ACHN (cell line): ENCODE measurements around the gene PTPN1.
"Not testable (repeated sequence)": the region's sequence is repeated elsewhere in the genome, so short reads cannot be mapped to it uniquely, and the experiment has no call there.

Experiments used
- DNase-seq: peaks from one replicate; pipeline ENCODE4 v3.0.0-alpha.2; 2015
- in situ Hi-C: cut with HindIII; loops from 2 replicates; pipeline ENCODE4 v1.10.0; 2017; ENCODE audit warnings: low sequenced_read_pairs, low pct_ligation_motif_present, low pct_unique_long_range_greater_than_20kb

PTPN1 gene

DNA sequence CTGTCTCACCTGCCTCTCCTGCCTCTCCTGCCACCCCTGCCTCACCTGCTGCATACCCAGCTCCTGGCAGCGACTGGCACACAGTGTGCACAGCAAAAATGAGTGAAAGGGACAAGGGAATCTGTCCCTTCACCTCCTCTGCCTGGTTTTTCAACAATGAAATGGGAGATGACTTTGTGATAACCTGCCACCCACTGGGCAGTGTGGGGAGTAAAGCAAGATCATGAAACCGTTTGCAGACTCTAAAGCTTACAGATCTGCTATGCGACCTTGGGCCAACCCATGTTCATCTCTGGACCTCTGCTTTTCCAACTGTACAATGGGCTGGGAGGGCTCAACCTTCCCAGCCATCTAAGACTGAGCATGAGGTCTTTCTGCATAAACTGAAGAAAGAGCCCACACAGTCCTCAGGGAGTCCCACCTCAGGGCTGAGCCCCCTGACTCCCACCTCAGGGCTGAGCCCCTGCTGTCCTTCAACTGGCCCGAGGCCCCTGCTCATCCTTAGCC lies 100.1 kb downstream of the PTPN1 start:
- in situ Hi-C loops, result no loop called here
- DNase-seq, result peak; percentile 14

DNA sequence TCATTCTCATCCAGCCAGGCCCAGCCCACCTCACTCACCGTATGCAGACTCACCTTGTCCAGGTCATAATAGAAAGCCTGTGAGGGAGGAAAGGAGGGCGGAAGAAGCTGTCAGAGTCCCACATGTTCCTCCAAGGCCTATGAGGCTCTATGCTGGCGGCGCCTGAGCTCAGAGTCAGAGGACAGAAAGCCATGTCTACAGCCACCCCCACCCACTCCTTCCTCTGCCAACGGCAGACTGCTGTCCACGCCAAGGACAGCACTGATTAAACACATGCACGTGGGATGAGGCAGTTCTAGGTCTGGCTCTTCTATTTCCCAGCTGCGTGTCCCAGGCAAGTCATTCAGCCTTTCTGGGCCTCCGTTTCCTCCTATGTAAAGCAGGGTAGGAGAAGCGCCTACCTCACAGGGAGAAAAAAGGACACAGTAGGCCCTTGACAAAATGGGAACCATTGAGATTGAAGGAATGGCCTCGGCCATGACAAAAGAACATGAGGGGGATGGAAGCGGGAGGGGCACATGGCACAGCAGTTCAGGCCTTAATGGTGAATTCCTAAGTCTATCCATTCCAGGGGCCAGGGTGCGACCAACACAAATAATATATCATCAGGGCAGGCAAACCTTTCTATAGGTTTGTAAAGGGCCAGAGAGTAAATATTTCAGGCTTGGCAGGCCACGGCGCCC lies 101.1 kb downstream of the PTPN1 start:
- DNase-seq, result no peak
- in situ Hi-C loops, result no loop called here

DNA sequence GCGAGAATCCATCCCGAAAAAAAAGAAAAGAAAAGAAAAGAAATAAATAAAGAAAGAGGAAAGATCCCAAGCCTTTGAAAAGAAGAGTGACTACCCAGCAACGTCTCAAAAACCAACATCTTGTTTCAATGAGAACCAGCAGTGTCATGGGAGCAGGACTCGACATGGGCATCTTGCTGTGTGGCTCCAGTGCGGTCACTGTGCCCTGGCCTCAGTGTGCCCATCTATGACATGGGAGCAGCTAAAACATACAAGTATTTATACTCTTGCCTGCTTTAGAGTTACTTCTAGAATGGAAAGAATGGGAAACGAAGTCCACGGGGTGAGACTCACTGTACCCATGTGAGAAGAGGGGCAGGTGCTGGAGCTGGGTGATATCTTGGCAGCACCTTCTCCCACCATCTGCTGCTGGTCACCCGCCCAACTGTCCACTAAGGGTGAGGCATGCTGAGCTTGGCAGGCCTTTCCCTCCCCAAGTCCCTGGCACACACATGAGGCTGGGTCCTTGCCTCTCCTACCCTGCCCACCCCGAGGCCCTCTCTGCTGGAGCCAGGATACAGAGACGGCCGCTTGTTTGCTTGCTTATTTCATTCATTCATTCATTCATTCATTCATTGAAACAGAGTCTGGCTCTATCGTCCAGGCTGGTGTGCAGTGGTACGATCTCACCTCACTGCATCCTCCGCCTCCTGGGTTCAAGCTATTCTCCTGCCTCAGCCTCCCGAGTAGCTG lies 103.4 kb downstream of the PTPN1 start:
- DNase-seq, result no peak
- in situ Hi-C loops, result no loop called here

DNA sequence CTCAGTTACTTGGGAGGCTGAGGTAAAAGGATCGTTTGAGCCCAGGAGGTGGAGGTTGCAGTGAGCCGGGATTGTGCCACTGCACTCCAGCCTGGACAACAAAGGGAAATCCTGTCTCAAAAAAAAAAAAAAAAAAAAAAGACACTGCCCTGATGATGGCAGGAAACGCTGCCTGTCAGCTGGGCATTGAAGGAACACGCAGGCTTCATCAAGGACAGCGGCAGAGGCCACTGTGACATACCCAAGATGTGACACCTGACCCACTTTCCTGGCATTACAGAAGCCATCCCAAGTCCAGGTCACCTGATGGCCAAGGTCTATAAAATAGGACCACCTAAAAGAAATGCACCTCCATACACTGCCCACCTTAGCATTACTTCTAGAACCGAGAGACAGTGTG lies 105.2 kb downstream of the PTPN1 start:
- DNase-seq, result no peak
- in situ Hi-C loops, result no loop called here

DNA sequence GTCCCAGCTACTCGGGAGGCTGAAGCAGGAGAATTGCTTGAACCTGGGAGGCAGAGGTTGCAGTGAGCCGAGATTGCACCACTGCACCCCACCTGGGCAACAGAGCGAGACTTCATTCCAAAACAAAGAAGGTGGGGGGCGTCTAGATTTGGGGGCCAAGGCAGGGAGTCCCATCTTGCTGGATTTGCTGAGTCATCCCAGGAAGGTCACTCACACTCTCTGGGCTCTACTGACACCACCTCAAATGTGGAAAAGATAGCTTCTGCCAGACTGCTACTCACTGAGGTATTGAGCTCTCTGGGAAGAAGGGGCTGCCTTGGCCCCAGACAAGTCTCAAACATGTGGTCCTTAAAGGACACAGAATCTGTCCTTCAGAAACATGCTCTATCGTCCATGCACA lies 106.8 kb downstream of the PTPN1 start:
- in situ Hi-C loops, result no loop called here

DNA sequence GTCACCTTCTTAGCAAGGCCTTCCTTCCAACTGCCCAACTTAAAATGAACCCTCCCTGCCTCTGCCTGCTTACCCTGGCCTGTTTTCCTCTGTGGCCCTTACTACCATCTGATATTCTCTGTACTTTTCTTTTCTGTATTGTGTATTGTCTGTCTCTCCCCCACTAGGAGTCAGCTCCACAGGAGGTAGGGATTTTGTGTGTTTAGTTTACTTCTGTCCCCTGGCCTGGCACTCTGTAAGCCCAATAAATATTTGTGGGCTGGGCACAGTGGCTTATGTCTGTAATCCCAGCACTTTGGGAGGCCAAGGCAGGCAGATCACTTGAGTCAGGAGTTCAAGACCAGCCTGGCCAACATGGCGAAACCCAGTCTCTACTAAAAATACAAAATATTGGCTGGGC lies 108.4 kb downstream of the PTPN1 start:
- in situ Hi-C loops, result no loop called here
- no peak for DNase-seq

More for the DNA sequence above, 106.8 kb downstream of the PTPN1 start:
- DNase-seq, result no peak

DNA sequence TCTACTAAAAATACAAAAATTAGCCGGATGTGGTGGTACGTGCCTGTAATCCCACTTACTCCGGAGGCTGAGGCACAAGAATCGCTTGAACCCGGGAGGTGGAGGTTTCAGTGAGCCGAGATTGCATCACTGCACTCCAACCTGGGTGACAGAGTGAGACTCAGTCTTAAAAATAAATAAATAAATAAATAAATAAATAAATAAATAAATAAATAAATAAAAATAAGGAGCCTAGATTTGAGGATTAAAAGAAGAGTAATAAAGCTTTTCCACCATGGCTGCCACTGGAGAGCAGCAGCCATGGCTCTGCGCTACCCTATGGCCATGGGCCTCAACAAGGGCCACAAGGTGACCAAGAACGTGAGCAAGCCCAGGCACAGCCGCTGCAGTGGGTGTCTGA lies 110.3 kb downstream of the PTPN1 start:
- DNase-seq, in situ Hi-C loops: not testable (repeated sequence)

DNA sequence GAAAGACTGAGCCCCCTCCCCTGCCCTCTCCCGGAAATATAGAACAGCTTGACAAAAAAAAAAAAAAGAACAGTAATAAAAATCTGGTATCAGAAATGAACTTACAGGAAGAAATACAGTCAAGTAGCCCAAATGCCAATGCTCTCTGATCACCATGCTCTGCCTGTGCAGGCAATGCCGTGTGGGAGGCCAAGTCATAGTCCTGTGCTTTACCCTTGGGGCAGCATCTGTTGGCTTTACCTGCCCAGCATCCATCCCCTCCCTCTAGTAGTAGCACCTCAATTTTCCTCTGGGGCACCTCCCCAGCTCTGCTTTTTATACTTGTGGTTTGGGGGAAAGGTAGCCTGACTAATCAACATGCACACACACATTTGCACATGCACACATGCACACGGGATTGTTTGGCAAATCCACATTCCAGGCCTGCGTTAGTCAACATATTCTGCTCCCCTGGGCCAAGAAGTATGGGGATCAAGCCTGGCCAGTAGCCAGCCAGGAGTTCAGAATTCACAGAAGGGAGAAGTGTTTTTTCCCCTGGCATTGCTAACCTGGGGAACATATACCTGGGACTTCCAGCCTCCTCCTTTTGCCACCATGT lies 111.0 kb downstream of the PTPN1 start:
- no peak for DNase-seq
- in situ Hi-C loops, result no loop called here

DNA sequence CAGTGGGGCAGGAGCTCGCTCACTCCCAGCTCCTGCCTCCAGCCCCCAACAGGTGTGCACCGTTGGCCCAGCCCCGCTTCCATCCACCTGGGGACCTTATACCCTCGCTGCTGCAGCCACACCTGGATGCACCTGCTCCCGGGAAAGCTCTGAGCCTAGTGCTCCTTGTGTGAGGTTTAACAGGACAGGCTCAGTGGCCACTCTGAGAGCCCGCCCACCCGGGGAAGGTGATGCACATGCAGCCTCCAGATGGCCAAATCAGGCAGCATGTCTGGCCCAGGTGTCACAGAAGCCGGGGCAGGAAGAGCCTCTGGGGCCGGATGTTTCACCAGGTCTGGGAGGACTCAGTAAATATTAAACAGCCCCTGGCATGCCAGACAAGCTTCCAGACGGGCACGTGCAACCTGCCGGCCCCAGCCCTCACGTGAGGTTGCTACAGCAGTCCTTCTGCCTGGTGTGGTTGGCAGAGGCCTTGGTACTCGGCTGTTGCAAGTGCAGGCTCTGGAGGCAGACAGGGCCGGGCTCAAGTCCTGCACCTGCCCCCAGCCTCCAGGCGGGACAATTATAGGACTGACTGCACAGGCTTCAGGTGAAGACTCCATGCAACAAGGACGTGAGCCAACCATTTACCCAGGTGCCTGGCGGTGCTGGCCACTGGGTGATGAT lies 114.3 kb downstream of the PTPN1 start:
- in situ Hi-C loops, result no loop called here
- DNase-seq, result peak; percentile 31

DNA sequence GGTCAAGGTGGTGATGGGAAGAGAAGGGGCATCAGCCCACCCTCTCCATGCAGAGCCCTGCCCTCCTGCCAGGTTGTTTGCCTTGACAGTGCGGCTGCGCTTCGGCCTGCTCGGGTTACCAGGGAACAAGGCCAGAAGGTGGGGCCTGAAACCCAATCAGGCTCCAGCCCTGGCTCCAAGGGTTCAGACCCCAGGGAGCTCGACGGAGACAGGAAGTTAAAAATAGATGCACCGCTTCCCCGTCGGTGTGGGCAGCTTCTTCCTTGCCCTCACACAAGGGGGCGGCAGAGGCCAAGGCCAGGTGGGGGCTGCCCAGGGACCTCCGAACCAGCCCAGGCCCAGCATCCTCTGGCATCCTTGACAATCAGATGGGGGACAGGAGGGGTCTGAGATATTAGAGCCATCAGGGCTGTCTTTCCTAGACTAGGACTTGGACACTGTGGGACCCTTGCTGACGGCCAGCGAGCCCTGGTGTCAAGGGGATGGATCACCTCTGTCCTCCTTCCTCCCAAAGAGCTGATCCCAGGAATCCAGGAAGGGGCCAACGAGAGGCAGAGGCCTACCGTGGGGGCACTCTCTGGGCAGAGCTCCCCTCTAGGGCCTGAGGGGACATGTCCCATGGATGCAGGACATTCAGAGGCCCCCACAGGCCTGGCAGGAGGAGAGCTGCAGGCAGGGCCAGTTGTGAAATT lies 115.9 kb downstream of the PTPN1 start:
- in situ Hi-C loops, result no loop called here
- DNase-seq, result peak; percentile 28

DNA sequence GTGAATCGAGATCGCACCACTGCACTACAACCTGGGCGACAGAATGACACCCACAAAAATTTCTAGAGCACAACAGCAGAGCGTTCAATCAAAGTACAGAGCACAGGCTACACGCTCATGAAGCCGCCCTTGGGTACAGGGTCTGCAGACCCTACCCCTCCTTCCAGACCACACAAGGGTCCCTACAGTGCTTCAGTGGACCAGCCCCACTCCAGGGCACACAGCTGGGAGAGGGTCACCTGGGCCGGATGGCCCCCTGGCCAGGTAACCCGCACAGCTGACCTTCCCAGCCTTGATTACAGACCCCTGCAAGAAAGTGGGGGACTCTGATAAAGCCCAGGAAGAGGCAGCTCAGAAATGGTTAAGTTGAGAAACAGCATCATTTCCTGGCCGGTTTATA lies 117.6 kb downstream of the PTPN1 start:
- in situ Hi-C loops, result no loop called here
- DNase-seq, result no peak

DNA sequence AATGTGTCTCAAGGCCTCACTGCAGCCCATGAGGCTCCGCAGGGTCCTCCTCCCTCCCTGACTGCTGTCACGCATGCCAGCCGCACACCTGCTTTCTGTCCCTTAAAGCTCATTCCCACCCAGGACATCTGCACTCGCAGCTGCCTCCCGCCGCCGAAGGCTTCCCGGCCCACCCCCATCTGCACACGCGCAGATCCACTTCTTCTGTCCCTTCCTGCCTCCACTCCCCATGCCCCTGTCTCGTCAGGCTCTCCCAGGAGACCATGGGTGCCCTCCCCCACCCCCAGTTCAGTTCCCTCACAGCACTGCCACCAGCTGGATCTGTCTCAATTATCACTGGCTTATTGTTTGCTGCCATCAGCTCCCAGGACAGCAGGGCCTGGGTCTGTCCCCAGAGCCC lies 118.1 kb downstream of the PTPN1 start:
- DNase-seq, result no peak
- in situ Hi-C loops, result no loop called here

DNA sequence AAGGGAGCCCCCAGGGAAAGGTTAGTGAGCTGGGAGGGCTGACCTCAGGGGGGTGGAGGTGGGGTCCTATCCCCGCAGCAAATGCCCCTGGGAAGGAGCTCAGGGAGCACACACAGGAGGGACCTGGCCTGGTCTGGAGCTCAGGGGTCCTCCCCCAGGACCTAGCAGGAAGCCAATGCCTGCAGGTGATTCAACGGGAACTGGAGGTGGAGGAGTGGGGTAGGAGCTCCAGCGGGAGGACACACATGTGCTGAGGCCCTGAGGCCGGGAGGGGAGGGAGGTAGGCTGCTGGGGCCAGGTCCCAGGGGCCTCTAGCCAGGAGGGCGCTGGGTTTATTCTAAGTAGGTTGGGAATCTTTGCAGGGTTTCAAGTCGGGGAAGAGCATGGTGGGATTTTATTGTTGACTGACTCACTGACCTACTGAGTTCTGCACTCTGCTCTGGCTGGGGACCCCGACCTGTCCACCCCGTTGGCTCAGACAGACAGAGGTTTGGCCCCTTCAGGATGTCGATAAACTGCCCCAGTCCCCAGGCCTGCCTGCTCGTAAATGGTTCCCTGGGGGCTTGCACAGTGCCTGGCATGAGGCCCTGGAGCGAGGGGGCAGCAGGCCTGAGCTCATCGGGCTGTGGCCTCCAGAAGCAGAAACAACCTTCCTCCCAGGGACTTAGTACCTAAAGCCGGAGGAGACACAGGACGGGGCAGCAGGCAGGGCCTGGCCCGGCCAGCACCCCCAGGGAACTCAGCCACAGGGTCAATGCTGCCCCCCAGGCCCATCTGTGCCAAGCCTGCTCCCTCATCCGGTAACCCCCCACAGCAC lies 118.9 kb downstream of the PTPN1 start:
- no peak for DNase-seq
- in situ Hi-C loops, result no loop called here

DNA sequence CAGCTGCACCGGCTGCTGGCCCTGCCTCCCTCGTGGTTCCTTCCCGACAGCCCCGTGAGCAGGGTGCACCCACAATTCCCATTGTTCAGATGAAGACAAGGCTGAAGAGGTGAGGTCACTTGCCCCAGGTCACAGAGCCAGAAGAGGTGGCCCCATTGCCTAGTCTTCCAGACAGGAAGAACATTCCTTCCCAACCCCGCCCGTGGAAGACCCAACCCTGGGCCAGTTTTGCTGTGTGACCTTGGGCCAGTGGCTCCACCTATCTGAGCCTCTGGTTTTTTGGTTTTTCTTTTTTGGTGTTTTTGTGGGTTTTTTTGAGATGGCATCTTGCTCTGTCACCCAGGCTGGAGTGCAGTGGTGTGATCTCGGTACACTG lies 119.5 kb downstream of the PTPN1 start:
- in situ Hi-C loops, result no loop called here
- DNase-seq, result no peak

DNA sequence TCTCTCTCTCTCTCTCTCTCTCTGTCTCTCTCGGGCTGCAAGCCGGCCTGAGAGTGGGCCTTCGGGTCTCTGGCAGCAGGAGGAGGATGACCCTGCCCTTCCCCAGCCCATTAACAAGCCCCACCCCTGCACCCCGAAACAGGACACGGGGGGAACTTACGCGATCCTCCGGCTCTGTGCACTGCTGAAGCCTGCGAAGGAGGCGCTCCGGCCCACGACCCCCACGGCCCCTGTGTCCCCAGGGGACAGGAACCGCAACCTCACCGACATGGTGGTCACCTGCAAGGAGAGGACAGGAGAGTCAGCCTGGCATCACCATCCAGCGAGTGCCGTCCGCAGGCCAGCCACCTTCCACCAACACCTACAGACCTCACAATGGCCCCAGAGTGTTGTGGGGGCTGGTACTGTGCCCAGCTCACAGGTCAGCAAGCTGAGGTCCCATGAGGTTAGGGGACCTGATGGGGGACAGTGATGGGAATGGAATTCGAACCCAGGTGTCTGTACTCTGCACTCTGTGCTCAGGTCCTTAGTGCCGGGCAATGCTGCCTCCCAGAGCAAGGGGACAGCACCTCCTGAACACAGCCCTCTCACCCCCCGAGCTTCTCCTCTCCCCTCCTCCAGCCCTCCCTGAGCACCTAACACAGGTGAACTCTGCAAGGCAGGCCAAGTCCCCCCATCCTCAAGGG lies 120.5 kb downstream of the PTPN1 start:
- in situ Hi-C loops, result no loop called here
- DNase-seq, result no peak

DNA sequence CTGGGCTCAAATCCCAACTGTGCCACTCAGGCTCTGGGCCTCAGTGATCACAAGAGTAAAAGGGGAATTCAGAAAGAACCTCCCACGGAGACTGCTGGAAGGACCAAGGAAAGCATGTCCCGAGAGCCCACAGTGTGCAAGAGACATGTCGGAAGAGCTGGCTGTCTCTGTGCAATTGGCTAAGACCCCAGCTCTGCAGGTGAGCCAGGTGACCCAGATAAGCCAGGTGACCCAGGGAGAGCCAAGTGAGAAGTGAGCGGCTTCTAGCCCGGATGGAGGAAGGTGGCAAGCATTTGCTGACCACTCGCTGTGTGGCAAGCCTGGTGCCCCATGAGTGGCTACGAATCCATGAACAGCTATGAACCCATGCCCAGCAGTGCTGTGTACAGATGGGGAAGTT lies 122.1 kb downstream of the PTPN1 start:
- no peak for DNase-seq
- in situ Hi-C loops, result no loop called here

DNA sequence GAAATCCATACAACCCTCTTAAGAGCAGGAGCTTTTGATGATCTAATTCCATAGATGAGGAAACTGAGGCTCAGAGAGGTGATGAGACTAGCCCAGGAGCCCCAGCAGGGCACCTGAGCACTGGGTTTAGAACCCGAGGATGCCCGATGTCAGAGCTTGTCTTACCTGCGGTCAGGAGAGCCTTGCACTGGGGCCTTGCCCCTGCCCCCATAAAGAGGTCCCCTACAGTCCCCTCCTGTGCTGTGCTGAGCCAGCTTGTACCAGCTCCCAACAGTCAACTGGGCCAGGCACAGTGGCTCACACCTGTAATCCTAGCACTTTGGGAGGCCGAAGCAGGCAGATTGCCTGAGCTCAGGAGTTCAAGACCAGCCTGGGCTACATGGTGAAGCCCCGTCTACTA lies 122.5 kb downstream of the PTPN1 start:
- no peak for DNase-seq
- in situ Hi-C loops, result no loop called here
